ENCODE data around the gene ATP6AP1.

ATP6AP1 gene

DNA sequence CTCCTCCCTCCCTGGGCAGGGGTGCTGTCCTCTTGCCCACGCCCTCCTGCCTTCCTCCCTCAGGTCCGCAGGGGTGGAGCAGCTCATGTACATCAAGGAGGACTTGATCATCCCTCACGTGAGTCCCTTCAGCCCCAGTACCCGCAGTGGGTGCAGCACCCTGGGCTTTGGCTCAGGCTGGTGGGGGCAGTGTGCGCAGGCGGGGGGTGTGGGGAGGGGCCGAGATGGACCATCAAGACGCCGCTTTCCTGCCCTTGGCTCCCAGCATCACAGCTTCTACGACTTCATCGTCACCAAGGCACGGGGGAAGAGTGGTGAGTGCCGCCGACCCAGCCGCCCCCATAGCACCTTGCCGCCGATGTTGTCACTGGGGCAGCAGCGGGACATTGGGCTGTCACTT is 21.1 kb downstream of the ATP6AP1 start:
- DNase-seq = no peak

GRCh38 chrX:154450312-154450711 is 21.8 kb downstream of the ATP6AP1 start:
- DNase-seq = no peak

DNA sequence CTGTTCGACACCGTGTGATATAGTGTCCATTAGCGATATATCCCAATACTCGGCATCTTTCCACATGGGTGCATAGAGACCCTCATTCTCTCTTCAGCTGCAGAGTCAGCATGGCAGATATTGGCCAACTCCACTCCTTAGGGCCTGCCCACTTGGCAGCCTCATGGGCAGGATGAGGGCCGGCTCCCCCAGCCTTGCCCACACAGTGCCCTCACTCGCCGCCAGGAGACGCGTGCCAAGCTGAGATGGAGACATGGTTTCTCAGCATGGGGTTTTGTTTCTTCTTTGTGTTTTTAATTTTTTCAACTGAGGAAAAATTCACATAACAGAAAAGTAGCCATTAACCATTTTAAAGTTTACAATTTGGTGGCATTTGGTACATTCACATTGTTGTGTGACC is 24.3 kb downstream of the ATP6AP1 start:
- DNase-seq = no peak

GRCh38 chrX:154457491-154458115 is 29.1 kb downstream of the ATP6AP1 start:
- DNase-seq = peak; percentile 48

GRCh38 chrX:154458116-154458953 is 29.9 kb downstream of the ATP6AP1 start, which contains the start of gene PLXNA3:
TSS of gene PLXNA3 (plus strand) at chrX:154458281. CDS start at chrX:154460184, 1,903 bp downstream.
- peak; percentile 55 for DNase-seq

GRCh38 chrX:154458954-154459778 is 30.7 kb downstream of the ATP6AP1 start:
- no peak for DNase-seq

- no peak for DNase-seq
These were observed 31.4 kb downstream of the ATP6AP1 start for GRCh38 chrX:154459832-154460231.

- no peak for DNase-seq
These were observed 31.8 kb downstream of the ATP6AP1 start for GRCh38 chrX:154460326-154460725.

GRCh38 chrX:154462396-154462795 is 33.9 kb downstream of the ATP6AP1 start:
- DNase-seq = no peak

GRCh38 chrX:154463611-154464220 is 35.2 kb downstream of the ATP6AP1 start:
- no peak for DNase-seq

GRCh38 chrX:154464806-154465365 is 36.4 kb downstream of the ATP6AP1 start:
- no peak for DNase-seq

DNA sequence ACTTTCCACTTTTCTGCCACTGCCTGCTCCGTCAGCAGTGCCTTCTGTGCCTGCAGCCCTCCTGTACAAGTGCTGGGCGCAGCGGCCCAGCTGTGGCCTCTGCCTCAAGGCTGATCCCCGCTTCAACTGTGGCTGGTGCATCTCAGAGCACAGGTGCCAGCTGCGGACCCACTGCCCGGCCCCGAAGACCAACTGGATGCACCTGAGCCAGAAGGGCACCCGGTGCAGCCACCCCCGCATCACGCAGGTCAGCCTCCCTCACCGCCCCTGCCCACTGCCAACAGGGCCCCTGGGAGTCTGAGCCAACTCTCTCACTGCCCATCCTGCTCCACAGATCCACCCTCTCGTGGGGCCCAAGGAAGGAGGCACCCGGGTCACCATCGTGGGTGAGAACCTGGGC is 37.1 kb downstream of the ATP6AP1 start:
- no peak for DNase-seq

GRCh38 chrX:154466036-154466435 is 37.6 kb downstream of the ATP6AP1 start:
- DNase-seq = no peak

GRCh38 chrX:154466907-154467306 is 38.4 kb downstream of the ATP6AP1 start:
- no peak for DNase-seq

DNA sequence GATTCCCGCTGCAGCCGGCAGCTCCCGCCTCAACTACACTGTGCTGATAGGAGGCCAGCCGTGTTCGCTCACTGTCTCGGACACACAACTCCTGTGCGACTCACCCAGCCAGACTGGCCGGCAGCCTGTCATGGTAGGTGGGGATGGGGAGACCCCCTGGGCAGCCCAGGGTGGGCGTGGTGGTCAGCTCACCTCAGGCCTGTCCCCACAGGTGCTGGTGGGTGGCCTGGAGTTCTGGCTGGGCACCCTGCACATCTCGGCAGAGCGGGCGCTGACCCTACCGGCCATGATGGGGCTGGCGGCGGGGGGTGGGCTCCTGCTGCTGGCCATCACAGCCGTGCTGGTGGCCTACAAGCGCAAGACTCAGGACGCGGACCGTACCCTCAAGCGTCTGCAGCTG is 39.1 kb downstream of the ATP6AP1 start:
- DNase-seq = no peak

DNA sequence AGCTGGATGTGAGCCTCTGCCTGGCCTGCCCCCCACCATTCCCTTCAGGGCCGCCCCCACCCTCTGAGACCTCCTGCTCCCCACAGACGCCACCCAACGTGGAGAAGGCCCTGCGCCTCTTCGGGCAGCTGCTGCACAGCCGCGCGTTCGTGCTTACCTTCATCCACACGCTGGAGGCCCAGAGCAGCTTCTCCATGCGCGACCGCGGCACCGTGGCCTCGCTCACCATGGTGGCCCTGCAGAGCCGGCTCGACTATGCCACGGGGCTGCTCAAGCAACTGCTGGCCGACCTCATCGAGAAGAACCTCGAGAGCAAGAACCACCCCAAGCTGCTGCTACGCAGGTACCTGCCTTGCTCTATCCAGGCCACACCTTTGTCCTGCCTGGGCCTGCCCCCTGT is 39.7 kb downstream of the ATP6AP1 start:
- DNase-seq = no peak

GRCh38 chrX:154469114-154469513 is 40.6 kb downstream of the ATP6AP1 start:
- DNase-seq = no peak

GRCh38 chrX:154469880-154470279 is 41.4 kb downstream of the ATP6AP1 start:
- DNase-seq = no peak

DNA sequence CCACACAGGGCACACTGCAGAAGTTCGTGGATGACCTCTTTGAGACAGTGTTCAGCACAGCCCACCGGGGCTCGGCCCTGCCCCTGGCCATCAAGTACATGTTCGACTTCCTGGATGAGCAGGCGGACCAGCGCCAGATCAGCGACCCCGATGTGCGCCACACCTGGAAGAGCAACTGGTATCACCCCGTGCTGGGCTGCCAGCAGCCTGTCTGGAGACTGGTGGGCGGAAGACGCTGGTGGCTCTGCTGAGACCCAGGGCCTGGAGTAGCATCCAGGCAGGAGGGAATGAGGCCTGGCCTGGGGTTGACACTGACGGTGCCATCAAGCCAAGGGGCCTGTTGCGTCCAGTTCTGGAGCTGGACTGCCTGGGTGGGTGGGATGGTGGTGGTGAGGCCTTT is 42.0 kb downstream of the ATP6AP1 start:
- DNase-seq = no peak

DNA sequence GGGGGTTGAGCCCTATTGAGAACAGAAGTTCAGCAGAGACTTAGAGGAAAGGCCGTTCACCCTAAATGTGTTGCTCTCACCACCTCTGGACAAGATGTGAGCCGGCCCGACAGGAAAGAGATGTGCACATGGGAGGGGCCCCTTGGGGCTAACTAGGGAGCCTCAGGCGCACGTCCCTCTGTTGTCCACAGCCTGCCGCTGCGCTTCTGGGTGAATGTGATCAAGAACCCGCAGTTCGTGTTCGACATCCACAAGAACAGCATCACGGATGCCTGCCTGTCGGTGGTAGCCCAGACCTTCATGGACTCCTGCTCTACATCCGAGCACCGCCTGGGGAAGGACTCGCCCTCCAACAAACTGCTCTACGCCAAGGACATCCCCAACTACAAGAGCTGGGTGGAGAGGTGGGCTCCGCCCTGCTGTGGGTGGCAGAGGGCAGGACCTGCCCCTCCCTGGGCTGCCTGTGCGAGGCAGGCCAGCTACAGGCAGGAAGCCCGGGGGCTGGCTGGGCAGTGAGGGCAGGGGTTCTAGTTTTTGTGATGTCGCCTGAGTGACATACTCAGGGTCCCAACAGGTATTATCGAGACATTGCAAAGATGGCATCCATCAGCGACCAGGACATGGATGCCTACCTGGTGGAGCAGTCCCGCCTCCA is 42.6 kb downstream of the ATP6AP1 start:
- DNase-seq = no peak

- no peak for DNase-seq
These were observed 43.6 kb downstream of the ATP6AP1 start for GRCh38 chrX:154471839-154472684.

Data from effector CD8-positive, alpha-beta T cell (primary cell).